C4-2B (cell line): ENCODE results near the gene PLA2G6.

Experiments used
- ZFX ChIP-seq: fragments of 450-650 bp; IDR thresholded peaks from 2 replicates; pipeline ENCODE4 v1.6.1; 2017
- TF ChIP-seq, protein P1 (sequence below): fragments of 450-650 bp; conservative IDR thresholded peaks from 2 replicates; pipeline ENCODE4 v1.5.1; 2017; ENCODE audit warnings: mild to moderate bottlenecking

DNA sequence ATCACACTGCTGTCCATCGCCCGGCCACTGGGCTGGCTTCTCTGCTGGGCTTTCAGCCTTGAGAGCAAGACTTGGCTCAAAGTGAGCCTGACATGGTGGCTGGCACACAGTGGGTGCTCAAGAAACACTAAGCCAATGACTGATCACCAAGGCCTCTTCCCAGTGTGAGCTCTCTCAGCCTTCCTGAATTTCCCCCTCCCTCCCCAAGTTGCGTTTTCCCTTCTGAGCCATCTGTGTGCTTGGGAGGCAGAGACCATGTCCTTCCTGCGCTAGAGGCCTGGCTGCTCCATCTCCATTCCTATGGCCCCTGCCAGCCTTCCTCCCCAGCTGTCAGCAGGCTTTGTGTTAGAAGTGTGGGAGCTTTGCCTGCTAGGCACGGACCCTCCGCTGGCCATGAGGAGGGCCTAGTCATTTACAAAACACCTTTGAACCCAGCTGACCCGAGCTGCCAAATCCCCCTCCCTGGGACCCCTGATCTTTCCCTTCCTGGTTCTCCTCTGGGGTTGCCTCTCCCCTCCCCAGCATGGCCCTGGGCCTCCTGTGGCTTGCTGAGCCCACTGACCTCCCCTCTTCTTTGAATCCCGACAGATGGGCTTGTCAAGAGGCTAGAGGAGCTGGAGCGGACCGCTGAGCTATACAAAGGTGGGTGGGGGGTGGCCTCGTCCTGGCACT lies 111.2 kb downstream of the PLA2G6 start:
- TF ChIP-seq, protein P1, sequence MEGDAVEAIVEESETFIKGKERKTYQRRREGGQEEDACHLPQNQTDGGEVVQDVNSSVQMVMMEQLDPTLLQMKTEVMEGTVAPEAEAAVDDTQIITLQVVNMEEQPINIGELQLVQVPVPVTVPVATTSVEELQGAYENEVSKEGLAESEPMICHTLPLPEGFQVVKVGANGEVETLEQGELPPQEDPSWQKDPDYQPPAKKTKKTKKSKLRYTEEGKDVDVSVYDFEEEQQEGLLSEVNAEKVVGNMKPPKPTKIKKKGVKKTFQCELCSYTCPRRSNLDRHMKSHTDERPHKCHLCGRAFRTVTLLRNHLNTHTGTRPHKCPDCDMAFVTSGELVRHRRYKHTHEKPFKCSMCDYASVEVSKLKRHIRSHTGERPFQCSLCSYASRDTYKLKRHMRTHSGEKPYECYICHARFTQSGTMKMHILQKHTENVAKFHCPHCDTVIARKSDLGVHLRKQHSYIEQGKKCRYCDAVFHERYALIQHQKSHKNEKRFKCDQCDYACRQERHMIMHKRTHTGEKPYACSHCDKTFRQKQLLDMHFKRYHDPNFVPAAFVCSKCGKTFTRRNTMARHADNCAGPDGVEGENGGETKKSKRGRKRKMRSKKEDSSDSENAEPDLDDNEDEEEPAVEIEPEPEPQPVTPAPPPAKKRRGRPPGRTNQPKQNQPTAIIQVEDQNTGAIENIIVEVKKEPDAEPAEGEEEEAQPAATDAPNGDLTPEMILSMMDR: no peak
- TF ChIP-seq ZFX: no peak
